GM19395 (cell line): ENCODE measurements around the gene NELL1.

Experiments used
- ATAC-seq: cut with Tn5 transposase; IDR thresholded peaks from one replicate; pipeline ENCODE4 v1.9.1; 2021; ENCODE audit warnings: mild to moderate bottlenecking, moderate library complexity; ENCODE audit not compliant: unreplicated experiment

The NELL1 gene

DNA sequence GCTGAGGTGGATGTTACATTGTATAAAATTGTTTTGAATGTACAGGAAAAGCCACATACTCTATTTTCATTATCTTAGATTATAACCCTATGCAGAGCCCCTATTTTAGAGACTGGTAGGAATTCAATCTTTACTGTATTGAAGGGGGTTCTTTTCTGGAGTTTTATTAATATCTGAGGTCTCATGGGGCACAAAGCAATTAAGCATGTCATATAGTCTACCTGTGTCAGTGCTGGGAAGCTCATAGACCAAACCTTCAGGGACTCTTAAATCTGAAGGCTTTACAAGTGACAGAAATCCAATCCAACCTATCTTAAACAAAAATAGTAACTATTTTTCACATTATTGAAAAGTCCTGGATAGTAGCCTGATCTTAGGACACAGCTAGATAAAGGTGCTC lies 733.7 kb downstream of the NELL1 start:
- no peak for ATAC-seq

DNA sequence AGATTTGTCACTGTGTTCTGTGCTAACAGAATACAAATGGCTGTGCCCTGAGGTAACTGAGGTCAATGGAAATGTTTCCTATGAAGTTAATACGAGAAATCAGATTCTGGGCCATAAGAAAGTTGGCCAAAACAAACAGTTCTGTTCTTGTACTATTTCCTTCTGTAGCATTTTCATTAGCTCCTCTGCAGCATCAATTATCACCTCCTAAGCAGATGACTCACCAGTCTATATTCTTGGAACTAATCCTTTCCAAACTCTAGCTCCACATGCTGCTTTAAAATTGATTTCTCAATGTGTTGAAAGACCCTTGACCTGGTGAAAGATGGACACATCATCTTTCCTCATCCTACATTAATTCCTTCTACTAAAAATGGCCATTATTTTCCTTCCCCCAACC lies 736.0 kb downstream of the NELL1 start:
- no peak for ATAC-seq

DNA sequence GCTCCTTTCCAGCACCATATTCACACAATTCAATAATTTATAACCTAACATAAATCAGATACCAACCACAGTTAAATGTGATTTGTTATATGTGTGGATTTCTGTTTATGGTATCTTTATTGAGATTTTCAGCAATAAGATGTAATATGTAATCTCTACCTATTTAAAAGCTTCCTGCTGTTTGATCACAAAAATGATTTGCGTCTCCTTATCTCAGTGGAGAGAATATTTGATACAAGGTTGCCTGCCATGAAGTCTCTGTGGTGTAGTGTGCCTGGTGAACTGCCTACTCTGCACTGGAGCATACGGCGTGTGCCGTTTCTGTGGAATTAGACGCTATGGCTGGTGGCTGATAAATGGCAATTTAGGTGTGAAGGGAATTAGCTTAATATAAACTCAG lies 741.1 kb downstream of the NELL1 start:
- no peak for ATAC-seq

DNA sequence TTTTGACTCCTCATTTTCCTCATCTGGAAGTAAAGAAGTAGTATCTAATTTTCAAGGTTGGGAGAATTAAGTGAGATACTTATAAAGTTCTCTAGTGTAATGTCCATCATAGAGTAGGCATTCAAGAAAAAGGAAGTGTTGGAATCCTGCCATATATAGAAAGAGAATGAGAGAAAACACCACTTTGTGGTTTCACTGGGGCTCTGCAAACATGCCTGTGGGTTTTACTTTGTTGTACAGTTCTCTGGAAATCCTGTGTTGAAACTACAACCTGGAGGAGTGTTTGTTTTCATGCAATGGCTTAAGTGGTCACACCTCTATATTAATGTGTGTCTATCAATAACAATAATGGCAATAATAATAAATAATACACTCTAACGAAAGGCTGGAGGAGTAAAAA lies 741.7 kb downstream of the NELL1 start:
- no peak for ATAC-seq

DNA sequence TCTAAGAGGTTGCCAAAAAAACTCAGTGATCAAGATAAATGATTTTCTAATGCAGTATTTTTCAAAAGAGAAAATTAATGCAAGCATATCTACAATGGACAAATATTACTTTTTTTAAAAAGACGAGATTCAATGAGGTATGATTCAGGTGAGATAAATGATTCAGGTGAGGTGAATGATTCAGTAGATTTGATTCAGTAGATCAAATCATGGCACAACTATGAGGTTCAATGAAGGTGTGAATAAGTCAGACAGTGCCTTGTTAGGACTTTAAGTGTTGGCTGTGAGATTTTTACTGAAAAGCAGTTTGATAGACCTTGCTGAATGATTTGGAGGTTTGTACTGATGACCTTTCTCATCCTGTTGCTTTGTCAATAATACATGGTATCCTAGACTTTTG lies 742.2 kb downstream of the NELL1 start:
- no peak for ATAC-seq

DNA sequence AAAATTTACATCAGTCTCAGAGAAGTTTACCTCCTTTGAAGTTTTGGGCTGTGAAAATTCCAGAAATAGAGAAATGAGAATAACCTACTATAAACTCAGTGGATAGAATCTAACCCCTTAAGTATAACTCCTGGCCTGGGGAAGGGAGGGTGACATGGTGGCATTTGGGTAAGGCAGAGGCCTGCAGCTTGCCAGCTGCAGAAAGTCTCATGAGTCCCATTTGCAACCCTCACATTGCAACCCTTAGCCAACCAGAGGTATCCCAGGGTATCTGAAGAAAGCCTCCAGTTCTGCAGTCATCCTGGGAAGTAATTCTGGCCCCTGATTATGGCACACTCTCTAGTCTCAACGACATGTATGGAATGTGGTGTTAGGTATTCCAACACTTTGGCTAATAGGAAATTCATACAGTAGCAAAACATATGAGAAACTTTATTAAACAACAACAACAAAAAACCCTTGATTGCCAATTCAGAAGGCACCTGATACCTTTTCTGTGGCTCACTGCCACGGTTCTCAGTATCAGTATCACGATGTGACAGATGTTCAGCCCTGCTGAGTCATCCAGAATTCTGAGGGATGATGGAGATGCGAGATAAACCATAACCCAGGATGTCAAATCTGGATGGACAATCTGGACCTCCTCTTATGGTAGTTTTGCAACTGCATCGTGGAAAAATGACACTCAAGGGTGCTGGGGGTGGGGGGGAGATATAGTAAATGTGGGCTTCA lies 743.4 kb downstream of the NELL1 start:
- no peak for ATAC-seq

DNA sequence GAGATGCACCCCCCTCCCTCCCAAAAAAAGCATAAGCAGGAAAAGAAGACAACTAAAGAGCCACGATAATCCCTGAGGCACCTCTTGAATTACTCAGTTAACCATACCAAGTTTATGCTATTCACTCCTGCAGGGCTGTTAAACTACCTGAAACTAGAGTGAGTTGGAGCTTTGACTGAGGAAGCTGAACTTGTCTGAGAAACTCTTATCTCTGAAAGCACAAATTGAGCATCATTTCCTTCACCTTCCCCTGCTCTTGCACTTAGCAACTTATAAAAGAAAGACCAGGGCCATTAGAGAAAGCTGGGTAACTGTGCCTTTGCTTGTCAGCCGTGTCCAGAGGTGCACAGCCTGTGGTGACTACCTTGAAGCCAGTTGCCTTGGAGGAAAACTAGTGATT lies 745.6 kb downstream of the NELL1 start:
- no peak for ATAC-seq

DNA sequence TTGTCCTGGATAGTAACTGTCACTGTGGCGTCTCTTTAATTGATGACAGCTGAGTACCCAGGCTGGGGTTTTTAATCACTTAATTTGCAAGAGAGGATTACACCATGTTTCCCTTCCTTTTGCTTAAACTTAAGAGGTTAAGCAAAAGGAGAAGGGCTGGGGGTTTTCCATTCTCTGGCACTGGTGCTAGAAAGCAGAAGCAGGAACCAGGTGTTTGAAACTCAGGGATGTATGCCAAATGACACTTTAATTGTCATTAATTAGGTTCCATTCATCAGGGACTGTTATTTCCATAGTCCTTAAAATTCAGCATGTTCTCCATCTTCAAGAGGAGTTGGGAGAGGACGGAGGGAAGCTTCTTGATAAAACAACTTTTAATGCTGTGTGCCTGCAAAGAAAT lies 746.2 kb downstream of the NELL1 start:
- ATAC-seq: no peak

DNA sequence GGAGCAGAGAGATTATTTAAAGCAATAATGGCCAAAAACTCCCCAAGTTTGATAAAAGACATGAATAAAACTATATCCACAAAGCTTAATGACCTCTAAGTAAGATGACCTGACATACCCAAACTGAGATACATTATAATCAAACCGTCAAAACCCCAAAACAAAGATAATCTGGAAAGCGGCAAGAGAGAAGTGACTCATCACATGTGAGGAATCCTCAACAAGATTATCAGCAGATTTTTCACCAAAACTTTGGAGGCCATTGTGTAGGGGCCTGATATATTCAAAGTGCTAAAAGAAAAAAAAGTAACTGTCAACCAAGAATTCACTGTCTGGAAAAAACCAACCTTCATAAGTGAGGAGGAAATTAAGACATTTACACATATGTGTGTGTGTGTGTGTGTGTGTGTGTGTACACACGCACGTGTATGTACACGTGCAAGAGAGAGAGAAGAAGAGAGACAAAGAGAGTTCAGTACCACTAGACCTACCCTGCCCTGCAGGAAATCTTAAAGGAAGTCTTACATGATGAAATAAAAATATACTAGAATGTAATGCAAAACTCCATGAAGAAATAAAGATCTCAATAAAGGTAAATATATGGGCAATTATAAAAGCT lies 752.4 kb downstream of the NELL1 start:
- ATAC-seq: no peak

DNA sequence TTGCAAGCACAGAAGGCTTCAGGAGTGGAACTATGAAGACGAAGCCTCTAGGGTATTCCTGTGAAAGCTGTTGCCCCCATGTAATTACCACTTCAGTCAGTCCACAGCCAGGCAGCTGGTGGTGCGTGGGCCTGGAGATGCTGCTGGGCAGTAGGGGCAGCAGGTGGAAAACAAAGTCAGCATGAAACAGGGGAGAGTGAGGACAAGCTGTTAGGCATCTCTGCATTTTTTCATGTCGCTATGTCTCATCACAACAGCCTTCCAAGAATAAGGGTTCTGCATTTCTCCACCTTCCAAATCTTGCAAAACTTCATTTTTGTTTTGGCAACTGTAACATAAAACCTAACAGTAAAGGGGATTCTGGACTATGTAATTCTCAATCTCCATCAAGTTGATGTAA lies 757.5 kb downstream of the NELL1 start:
- no peak for ATAC-seq

DNA sequence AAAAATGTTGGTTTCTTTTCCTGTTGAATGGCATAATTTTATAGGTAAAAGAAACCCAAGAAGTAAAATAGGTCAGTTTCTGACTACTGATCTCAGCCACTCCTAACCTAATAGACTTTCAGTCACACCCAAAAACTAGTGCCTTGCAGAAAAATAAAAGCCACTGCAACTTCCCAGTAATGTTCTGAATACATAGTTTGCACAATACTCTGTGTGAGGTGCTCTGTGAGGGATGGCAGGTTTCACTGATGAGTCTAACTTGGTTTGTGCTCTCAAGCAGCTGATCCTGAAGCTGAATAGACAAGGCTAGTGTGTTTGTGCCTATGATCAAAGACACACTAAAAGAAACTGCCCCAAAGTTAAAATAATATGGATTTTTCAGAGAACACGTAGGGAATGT lies 758.3 kb downstream of the NELL1 start:
- no peak for ATAC-seq

DNA sequence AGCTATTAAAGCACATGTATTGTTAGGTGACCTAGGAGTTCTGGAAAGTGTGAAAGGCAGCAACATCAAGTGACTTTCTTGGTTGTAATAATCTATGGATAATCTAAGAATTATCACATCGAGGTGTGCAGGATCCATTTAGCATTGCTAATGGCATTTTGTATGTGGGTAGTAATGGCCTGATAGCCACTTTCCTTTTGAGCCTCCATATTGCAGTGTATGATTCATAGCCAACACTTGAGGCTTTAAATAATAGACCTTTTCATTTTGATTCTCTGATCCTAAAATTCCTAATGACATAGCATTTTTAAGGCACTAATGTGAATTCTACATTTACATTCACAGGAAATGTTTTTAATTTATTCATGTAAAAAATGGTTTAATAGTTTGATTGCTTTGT lies 759.4 kb downstream of the NELL1 start:
- no peak for ATAC-seq

DNA sequence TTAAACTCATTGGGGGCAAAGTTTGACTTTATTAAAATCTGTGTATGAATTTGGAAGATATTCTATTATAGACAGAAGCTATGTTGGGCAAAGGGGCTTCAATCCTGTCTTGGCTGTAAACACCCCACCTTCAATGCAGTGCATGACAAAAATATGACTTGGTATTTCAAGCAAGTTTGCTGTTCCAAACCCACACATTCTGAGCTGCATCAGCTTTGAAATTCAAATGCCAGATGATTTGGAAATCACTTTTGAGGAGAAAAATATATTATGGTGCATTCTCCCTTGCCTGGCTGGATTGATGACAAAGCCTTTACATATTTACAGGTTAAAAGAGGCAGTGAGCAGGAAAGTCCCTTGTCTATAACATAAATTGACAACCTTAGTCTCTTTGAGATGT lies 760.0 kb downstream of the NELL1 start:
- ATAC-seq: no peak

DNA sequence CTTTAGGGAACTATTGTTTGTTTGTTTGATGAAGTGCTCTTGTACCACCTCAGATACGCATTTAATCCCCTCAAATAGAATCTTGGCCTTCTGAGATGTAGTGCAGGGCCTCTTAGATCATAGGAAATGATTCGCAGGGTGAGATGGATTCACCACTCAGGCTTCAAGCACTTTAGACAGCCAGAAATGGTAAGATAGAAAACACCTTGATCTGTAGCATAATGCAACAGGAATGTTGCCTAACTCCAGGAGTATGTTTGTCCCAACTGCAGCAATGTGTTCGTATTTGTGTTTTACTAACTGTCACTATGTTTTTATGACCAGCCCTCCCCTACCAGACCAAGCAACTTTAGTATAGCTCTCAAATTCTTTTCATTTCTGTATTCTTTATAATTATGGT lies 761.2 kb downstream of the NELL1 start:
- ATAC-seq: no peak

DNA sequence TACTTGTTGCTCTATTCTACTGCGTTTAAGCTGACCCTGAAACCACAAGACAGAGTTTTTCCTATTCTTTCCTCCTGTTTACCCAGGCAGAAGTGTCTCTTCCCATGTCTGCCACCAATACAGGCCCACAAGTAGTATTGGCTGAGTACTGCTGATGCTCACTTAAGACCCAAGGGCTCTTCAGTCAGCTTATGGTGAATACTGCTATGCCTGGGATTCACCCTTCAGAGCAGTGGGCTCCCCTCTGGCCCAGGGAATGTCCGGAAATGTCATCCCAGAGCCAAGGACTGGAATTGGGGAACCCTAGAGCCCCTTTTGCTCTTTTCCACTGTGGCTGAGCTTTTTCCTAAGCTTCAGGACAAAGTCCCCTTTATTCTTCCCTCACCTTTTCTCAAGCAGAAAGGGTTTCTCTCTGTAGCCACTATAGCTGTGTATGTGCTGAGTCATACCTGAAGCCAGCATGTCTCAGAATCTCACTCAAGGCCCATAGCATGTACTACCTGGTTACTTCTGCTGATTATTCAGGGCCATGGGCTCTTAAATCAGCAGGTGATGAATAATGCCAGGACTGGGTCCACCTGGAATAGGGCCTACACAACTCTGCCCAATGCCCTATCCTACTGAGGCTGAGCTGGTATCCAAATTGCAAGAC lies 777.7 kb downstream of the NELL1 start:
- peak; percentile 75 for ATAC-seq

DNA sequence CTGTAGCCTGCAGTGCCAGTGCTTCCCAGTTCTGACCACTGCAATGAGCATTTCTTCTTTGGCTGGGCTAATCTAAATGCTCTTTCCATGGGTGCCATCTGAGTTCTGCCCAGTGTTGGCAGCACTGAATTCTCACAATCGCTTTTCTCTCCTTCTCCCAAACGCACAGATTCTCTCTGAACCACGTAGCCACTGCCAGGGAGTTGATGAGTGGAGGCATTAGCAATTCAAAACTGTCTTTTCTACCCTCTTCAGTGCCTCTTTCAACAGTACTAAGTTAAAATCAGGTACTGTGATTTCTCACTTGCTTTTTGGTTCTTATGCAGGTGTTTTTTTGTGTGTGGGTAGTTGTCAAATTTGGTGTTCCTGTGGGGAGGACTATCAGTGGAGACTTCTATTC lies 778.5 kb downstream of the NELL1 start:
- no peak for ATAC-seq

DNA sequence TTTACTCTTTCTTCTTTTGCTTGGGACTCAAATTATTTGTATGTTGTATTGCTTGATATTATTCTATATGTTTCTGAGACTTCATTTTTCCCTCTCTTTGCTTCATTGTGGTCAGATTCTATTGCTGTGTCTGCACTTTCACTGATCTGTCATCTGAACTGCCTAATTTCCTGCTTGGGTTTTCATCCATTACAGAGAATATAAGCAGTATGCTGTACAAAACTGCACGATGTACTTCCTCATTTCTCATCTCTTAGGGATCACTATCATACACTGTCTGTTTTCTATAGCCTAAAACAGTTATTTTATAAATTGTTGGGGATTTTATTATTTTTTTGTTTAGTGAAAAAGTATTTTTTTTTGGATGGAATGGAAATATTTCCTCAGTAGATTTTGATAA lies 786.8 kb downstream of the NELL1 start:
- no peak for ATAC-seq

DNA sequence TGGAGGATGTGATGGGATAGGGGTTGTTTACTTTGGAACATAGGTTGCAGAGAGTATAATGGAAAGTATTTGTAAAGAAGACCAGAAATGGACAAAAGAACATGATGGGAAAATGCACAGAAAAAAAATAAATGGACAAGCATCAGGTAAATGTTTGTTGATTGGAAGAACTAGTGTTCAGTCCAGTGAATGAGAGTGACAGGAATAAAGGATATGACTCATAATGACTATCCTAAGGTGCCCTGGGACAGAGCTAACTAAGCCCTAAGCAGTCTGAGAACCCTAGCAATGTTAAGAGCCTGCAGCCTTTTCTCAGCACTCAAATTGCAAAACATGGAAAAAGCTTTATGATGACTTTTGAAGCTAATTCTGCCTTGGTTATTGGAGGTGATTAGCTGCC lies 790.7 kb downstream of the NELL1 start:
- no peak for ATAC-seq

DNA sequence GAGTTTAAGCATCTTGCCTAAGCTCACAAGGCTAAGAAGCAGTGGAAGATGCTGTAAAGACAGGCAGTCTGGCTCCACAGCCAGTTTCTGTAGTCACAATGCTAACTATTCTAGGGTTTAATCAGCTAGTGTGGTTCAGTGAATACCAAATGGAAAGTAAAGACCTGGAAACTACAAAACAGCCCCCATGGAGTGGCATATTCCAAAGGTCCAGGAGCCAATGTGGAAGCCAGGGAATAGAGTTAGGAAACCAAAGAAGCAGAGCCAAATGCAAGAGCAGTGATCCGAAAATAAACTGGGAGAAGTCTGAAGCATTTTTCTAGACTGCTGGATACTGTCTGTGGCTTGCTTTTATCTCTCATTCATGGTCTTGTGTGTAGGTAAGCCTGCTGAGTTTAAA lies 792.3 kb downstream of the NELL1 start:
- no peak for ATAC-seq

DNA sequence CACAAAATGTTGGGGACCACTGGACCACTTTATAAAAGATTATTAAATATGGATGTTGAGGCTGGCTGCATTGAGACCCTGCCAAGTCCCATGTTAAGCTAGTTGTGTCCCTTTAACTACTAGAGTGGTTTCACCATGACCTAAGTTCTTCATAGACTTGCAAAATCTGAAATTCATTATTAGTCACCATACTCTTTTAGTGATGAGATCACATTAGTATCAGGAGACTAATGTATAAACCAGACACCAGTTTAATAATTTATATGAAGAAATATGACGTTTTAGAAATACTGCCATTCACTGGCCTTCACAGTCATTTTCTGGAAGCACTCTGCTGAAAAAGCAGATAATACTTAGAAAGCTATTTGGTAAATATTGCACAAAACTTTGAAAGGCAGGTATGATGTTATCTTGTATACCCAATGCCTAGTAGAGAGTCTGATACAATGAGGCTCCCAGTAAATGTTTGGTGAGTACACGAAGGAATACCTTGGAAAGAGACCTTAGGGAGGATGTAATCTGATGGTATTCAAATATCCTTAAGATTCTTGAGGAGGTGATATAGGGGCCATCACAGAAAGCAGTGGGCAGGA lies 795.3 kb downstream of the NELL1 start:
- ATAC-seq: no peak

DNA sequence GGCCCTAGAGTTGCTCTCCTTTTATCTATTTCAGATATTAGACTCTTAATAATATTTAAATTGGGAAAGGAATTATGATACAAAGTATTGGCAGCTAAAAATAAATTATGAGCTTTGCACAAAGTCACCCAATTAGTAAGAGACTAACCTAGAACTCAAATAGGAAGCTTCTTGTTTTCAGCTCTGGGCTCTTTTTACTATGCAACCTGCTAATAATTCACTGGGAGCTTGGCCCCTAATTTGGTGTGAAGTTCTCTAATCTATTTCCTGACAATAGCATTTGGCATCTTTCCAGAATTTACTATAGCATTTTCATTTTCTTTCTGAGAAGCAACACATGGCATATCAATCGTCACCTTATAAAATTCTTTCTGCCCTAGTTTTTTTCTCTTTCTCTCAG lies 795.8 kb downstream of the NELL1 start:
- no peak for ATAC-seq

DNA sequence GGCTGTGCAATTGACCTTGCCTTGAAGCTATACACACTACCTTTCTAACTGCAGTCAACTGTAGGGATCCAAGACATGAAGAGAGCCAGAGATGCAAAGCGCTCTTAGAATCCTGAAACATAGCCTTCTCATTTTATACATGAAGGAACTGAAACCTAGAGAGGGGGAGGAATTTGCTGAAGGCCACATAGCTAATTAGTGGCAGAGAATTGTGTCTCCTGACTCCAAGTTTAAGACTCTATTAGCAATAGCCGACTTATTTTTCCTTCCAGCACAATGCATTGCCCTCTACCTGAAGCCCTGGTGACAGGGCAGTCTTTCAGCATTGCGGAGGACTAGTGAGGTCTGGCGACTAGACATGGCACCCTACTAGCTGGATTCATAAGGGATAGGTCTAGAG lies 796.5 kb downstream of the NELL1 start:
- no peak for ATAC-seq
